GM19372 (cell line): Measurements from ENCODE around the gene PCARE.

Experiments
- ATAC-seq: cut with Tn5 transposase; IDR thresholded peaks from one replicate; pipeline ENCODE4 v1.9.1; 2021; ENCODE audit warnings: mild to moderate bottlenecking, low read depth, moderate library complexity; ENCODE audit not compliant: unreplicated experiment

PCARE gene

DNA sequence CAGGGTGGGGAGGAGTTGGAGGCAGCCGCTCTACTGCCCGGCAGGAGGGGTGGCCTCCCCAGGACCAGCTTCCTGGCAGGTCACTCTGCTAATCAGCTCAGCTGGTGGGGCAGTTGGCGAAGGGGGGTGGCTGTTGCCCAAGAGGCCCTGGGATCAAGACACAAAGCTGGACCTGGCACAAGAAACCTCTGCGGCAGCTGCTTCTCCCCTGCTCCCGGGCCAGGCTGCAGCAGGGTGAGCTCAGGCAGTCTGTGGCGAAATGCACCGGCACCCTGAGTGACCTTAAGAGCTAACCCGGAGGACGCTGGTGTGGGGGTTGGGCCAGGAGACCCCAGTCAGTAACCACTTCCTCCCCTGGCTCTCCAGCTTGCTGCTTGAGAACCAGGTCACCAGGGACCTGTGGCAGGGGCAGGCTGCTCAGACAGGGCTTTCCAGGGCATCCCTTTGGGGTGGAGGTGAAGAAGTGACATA, 62.1 kb downstream of the PCARE start:
- no peak for ATAC-seq
